Measurements from ENCODE around the gene TSPAN16.
"Not testable (repeated sequence)": the region's sequence is repeated elsewhere in the genome, so short reads cannot be mapped to it uniquely, and the experiment has no call there.

The TSPAN16 gene

GRCh38 chr19:11345122-11345803 lies 49.3 kb downstream of the TSPAN16 start:
- peak; percentile 7 for DNase-seq (ENCODE audit: low spot score)

- DNase-seq (ENCODE audit: low spot score): peak; percentile 92
Measured at GRCh38 chr19:11346104-11346940, 50.4 kb downstream of the TSPAN16 start, which contains the start of the genes CCDC159 and TMEM205. Gene CCDC159, plus strand, starts transcription at chr19:11346519. Its CDS starts 88 bp downstream, at chr19:11346607. Gene TMEM205, minus strand, starts transcription at chr19:11346268. Its CDS starts 649 bp downstream, at chr19:11345619.

GRCh38 chr19:11347546-11348039 lies 51.6 kb downstream of the TSPAN16 start:
- DNase-seq (ENCODE audit: low spot score): no peak

- no peak for DNase-seq (ENCODE audit: low spot score)
Measured at GRCh38 chr19:11349171-11349570, 53.2 kb downstream of the TSPAN16 start.

GRCh38 chr19:11354102-11354501 lies 58.1 kb downstream of the TSPAN16 start:
- not testable (repeated sequence) for DNase-seq (ENCODE audit: low spot score)

- DNase-seq (ENCODE audit: low spot score): peak; percentile 98
Measured at GRCh38 chr19:11355160-11356073, 59.5 kb downstream of the TSPAN16 start, which contains the start of gene PLPPR2. Gene PLPPR2, plus strand, starts transcription at chr19:11355432. Its CDS starts 2,242 bp downstream, at chr19:11357674.

GRCh38 chr19:11356074-11356397 lies 60.1 kb downstream of the TSPAN16 start:
- no peak for DNase-seq (ENCODE audit: low spot score)

GRCh38 chr19:11356676-11357550 lies 61.0 kb downstream of the TSPAN16 start:
- peak; percentile 36 for DNase-seq (ENCODE audit: low spot score)

- peak; percentile 14 for DNase-seq (ENCODE audit: low spot score)
Measured at GRCh38 chr19:11359421-11359820, 63.5 kb downstream of the TSPAN16 start.

GRCh38 chr19:11361037-11361770 lies 65.2 kb downstream of the TSPAN16 start:
- peak; percentile 33 for DNase-seq (ENCODE audit: low spot score)

- peak; percentile 22 for DNase-seq (ENCODE audit: low spot score)
Measured at GRCh38 chr19:11361771-11362731, 66.1 kb downstream of the TSPAN16 start.

GRCh38 chr19:11363881-11364280 lies 67.9 kb downstream of the TSPAN16 start:
- DNase-seq (ENCODE audit: low spot score): no peak

GRCh38 chr19:11364296-11364904 lies 68.4 kb downstream of the TSPAN16 start:
- DNase-seq (ENCODE audit: low spot score): no peak

GRCh38 chr19:11364935-11365334 lies 69.0 kb downstream of the TSPAN16 start:
- DNase-seq (ENCODE audit: low spot score): no peak
